Panc1 (cell line): ENCODE measurements around the gene TRIM61. TPM values are rescaled to one million over a fixed set of nuclear protein-coding genes. Genes with fewer than 3 reads are reported as not detected.

Experiments
- ATAC-seq: fragments of 200-7000 bp; cut with Tn5 transposase; 2 replicates; pipeline ENCODE4 v1.9.1; 2020; ENCODE audit warnings: mild to moderate bottlenecking, moderate library complexity
- BruUV-seq: library from RNA; stranded (reverse); fragments of 400-500 nt; replicated peaks from 2 replicates; lab custom pipeline; 2021; lab: Mats Ljungman, UMichigan
- CTCF ChIA-PET: fragments of 300-600 bp; sonication (Branson Sonifier 250); formaldehyde crosslinking; loops from one replicate; lab custom pipeline; 2022; ENCODE audit warnings: antibody characterized with exemption; lab: Charles Lee
- POLR2A ChIA-PET: fragments of 300-600 bp; sonication (Branson Sonifier 250); formaldehyde crosslinking; loops from one replicate; lab custom pipeline; 2022; ENCODE audit warnings: antibody characterized with exemption; lab: Charles Lee
- DNase-seq: peaks from one replicate; pipeline ENCODE4 v3.0.0-alpha.2; 2010; ENCODE audit warnings: low read depth, low spot score
- H3K27ac ChIP-seq: 2 replicates; pipeline ENCODE4 v1.5.1; 2011; ENCODE audit warnings: mild to moderate bottlenecking, low read length, inconsistent platforms
- H3K27me3 ChIP-seq: fragments of 200-500 bp; sonication (Bioruptor generic); 2 replicates; pipeline ENCODE4 v1.6.0; 2014; ENCODE audit warnings: low read length, inconsistent platforms; ENCODE audit not compliant: control insufficient read depth, insufficient read depth
- H3K36me3 ChIP-seq: fragments of 200-500 bp; sonication (Bioruptor generic); 2 replicates; pipeline ENCODE4 v1.5.1; 2014; ENCODE audit warnings: inconsistent platforms, mild to moderate bottlenecking, low read length, moderate library complexity; ENCODE audit not compliant: control insufficient read depth, insufficient read depth
- H3K4me1 ChIP-seq: 2 replicates; pipeline ENCODE4 v1.5.1; 2011; ENCODE audit warnings: inconsistent platforms, mild to moderate bottlenecking, low read length, moderate library complexity; ENCODE audit not compliant: control insufficient read depth, insufficient read depth
- H3K4me3 ChIP-seq, 2 experiments: 2 replicates each; pipeline ENCODE4 v1.5.1; 2011 to 2012; ENCODE audit warnings: low read depth in 2 of 2, low read length in 2 of 2, mild to moderate bottlenecking in 2 of 2, inconsistent platforms in 1 of 2, moderate library complexity in 1 of 2
- H3K9me3 ChIP-seq: fragments of 200-500 bp; sonication (Bioruptor generic); 2 replicates; pipeline ENCODE4 v1.5.1; 2014; ENCODE audit warnings: low read depth, mild to moderate bottlenecking, inconsistent platforms, low read length, moderate library complexity; ENCODE audit not compliant: control insufficient read depth, insufficient read depth
- POLR2AphosphoS5 ChIP-seq: IDR thresholded peaks from 2 replicates; pipeline ENCODE4 v1.6.1; 2012; ENCODE audit warnings: mild to moderate bottlenecking, low read depth, low read length, moderate library complexity
- SIN3A ChIP-seq: IDR thresholded peaks from 2 replicates; pipeline ENCODE4 v1.6.1; 2012; ENCODE audit warnings: low read depth, mild to moderate bottlenecking, low read length, moderate library complexity, borderline replicate concordance; ENCODE audit not compliant: insufficient read depth
- TCF7L2 ChIP-seq: IDR thresholded peaks from 2 replicates; pipeline ENCODE4 v1.6.1; 2011; ENCODE audit warnings: mild to moderate bottlenecking, low read depth, low read length, inconsistent platforms
- in situ Hi-C: cut with HindIII; loops from 2 replicates; pipeline ENCODE4 v1.10.0; 2016; ENCODE audit warnings: low sequenced_read_pairs, low pct_unique_long_range_greater_than_20kb
- intact Hi-C: fragments of 100-400 bp; cut with micrococcal nuclease; formaldehyde crosslinking; loops from one replicate; pipeline ENCODE4 v1.10.0; 2022; ENCODE audit not compliant: unreplicated experiment
- total RNA-seq: library from RNA; stranded (reverse); gene quantifications from one replicate; pipeline ENCODE4 v1.2.1, GENCODE V29; 2021; ENCODE audit not compliant: unreplicated experiment
- TF ChIP-seq, protein P1 (sequence below), 2 experiments: IDR thresholded peaks; 2 replicates each; pipeline ENCODE4 v1.6.1; 2011 to 2012; ENCODE audit warnings: low read depth in 2 of 2, control low read depth in 1 of 2, low read length in 1 of 2, mild to moderate bottlenecking in 1 of 2, moderate library complexity in 1 of 2; ENCODE audit not compliant: insufficient read depth in 1 of 2
- TF ChIP-seq, protein P2 (sequence below): fragments of 450-650 bp; IDR thresholded peaks from 2 replicates; pipeline ENCODE4 v1.5.1; 2017; ENCODE audit warnings: mild to moderate bottlenecking

The TRIM61 gene
- total RNA-seq, 1 experiment from 2014 or later: not detected

DNA sequence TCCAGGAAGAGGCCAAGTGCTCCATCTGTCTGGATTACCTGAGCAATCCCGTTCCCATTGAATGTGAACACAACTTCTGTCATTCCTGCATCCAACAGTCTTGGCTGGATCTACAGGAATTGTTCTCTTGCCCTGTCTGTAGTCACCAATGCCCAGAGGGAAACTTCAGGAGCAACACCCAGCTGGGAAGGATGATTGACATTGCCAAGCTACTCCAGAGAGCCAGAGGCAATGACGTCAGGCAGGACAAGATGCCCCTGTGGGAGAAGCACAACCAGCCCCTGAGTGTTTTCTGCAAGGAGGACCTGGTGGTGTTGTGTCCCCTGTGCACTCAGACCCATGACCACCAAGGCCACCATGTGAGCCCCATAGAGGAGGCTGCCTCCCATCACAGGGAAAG lies 33.0 kb upstream of the TRIM61 start:
- ChIA-PET POLR2A (no interaction called here), CTCF (no interaction called here)
- in situ Hi-C loops (no loop called here), intact Hi-C loops (no loop called here)
- DNase-seq (no peak), ATAC-seq (no peak)
- Histone ChIP-seq H3K4me1 (no peaks in the 10 kb centered on the region), H3K27me3 (no peaks in the 10 kb centered on the region), H3K9me3 (no peaks in the 10 kb centered on the region), H3K4me3 (no peak overlapping the region), H3K36me3 (no peaks in the 10 kb centered on the region), H3K27ac (no peak overlapping the region)
- TF ChIP-seq, protein P1, sequence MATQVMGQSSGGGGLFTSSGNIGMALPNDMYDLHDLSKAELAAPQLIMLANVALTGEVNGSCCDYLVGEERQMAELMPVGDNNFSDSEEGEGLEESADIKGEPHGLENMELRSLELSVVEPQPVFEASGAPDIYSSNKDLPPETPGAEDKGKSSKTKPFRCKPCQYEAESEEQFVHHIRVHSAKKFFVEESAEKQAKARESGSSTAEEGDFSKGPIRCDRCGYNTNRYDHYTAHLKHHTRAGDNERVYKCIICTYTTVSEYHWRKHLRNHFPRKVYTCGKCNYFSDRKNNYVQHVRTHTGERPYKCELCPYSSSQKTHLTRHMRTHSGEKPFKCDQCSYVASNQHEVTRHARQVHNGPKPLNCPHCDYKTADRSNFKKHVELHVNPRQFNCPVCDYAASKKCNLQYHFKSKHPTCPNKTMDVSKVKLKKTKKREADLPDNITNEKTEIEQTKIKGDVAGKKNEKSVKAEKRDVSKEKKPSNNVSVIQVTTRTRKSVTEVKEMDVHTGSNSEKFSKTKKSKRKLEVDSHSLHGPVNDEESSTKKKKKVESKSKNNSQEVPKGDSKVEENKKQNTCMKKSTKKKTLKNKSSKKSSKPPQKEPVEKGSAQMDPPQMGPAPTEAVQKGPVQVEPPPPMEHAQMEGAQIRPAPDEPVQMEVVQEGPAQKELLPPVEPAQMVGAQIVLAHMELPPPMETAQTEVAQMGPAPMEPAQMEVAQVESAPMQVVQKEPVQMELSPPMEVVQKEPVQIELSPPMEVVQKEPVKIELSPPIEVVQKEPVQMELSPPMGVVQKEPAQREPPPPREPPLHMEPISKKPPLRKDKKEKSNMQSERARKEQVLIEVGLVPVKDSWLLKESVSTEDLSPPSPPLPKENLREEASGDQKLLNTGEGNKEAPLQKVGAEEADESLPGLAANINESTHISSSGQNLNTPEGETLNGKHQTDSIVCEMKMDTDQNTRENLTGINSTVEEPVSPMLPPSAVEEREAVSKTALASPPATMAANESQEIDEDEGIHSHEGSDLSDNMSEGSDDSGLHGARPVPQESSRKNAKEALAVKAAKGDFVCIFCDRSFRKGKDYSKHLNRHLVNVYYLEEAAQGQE (IDR thresholded peaks at IDR 0.05; ENCODE audit: insufficient read depth in 1 of 2, low read depth in 2 of 2, low read length in 1 of 2): no peak
- TF ChIP-seq POLR2AphosphoS5: no peak
- no peak for TF ChIP-seq TCF7L2
- no peak for TF ChIP-seq SIN3A
- TF ChIP-seq, protein P2, sequence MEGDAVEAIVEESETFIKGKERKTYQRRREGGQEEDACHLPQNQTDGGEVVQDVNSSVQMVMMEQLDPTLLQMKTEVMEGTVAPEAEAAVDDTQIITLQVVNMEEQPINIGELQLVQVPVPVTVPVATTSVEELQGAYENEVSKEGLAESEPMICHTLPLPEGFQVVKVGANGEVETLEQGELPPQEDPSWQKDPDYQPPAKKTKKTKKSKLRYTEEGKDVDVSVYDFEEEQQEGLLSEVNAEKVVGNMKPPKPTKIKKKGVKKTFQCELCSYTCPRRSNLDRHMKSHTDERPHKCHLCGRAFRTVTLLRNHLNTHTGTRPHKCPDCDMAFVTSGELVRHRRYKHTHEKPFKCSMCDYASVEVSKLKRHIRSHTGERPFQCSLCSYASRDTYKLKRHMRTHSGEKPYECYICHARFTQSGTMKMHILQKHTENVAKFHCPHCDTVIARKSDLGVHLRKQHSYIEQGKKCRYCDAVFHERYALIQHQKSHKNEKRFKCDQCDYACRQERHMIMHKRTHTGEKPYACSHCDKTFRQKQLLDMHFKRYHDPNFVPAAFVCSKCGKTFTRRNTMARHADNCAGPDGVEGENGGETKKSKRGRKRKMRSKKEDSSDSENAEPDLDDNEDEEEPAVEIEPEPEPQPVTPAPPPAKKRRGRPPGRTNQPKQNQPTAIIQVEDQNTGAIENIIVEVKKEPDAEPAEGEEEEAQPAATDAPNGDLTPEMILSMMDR: no peak
- BruUV-seq: no TSS peak

- H3K4me1 ChIP-seq: no peaks in the 10 kb centered on the region
- CTCF ChIA-PET: no interaction called here
- POLR2A ChIA-PET: no interaction called here
- H3K27ac ChIP-seq: no peak overlapping the region
- no peaks in the 10 kb centered on the region for H3K9me3 ChIP-seq
- H3K36me3 ChIP-seq: no peaks in the 10 kb centered on the region
- in situ Hi-C loops: no loop called here
- no peak for ATAC-seq
- DNase-seq: no peak
- intact Hi-C loops: no loop called here
- no peak overlapping the region for H3K4me3 ChIP-seq
- BruUV-seq: no TSS peak
- H3K27me3 ChIP-seq: no peaks in the 10 kb centered on the region
- TF ChIP-seq, protein P2: no peak
- TF ChIP-seq POLR2AphosphoS5 (no peak), TCF7L2 (no peak), SIN3A (no peak)
- TF ChIP-seq, protein P1 (IDR thresholded peaks at IDR 0.05; ENCODE audit: insufficient read depth in 1 of 2, low read depth in 2 of 2, low read length in 1 of 2): no peak
Observed at GRCh38 chr4:165009493-165010227, 32.2 kb upstream of the TRIM61 start.
